Thyroid gland (tissue), 4 donors: ENCODE results near the gene CEP43.
A peak's percentile ranks its signal among the peaks of the same experiment; 100 is the strongest.

Experiments
- POLR2A ChIP-seq, 2 donors: fragments of 450-650 bp; IDR thresholded peaks; one replicate each; pipeline ENCODE4 v1.6.1; 2017; ENCODE audit warnings: antibody characterized with exemption in 2 of 2, mild to moderate bottlenecking in 2 of 2, moderate library complexity in 1 of 2
- TF ChIP-seq, protein P1 (sequence below), 6 experiments: fragments of 200-600 bp in 3 of 6; fragments of 450-650 bp in 3 of 6; sonication (generic) in 3 of 6; IDR thresholded peaks; one replicate each; pipeline ENCODE4 v1.5.1; 2016 to 2019; ENCODE audit warnings: antibody characterized with exemption in 6 of 6, mild to moderate bottlenecking in 2 of 6, inconsistent platforms in 1 of 6, moderate library complexity in 1 of 6

DNA sequence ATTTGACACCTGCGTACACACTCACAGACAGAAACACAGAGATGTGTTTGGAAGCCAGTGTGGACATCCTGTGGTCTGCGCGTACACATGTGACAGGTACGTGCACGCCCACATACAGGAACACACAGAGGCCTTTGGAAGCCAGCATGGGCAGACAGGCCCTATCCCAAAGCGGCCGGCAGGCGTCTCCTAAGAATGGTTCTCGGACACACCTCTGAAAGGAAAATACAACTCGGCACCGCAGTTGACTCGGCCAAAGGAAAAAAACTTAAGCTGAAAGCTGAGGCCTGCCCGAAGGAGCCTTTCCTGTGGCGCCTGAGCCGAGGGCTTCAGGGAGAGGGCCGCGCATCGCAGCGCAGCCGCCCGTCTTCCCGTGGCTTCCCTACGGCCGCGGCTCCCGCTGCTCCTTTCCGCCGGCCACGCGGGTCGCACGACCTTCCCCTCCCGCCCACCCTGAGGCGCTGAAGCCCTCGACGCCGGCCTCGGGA lies 1.4 kb upstream of the CEP43 start:
- TF ChIP-seq, protein P1, sequence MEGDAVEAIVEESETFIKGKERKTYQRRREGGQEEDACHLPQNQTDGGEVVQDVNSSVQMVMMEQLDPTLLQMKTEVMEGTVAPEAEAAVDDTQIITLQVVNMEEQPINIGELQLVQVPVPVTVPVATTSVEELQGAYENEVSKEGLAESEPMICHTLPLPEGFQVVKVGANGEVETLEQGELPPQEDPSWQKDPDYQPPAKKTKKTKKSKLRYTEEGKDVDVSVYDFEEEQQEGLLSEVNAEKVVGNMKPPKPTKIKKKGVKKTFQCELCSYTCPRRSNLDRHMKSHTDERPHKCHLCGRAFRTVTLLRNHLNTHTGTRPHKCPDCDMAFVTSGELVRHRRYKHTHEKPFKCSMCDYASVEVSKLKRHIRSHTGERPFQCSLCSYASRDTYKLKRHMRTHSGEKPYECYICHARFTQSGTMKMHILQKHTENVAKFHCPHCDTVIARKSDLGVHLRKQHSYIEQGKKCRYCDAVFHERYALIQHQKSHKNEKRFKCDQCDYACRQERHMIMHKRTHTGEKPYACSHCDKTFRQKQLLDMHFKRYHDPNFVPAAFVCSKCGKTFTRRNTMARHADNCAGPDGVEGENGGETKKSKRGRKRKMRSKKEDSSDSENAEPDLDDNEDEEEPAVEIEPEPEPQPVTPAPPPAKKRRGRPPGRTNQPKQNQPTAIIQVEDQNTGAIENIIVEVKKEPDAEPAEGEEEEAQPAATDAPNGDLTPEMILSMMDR (IDR thresholded peaks at IDR 0.05) = peak in 5 of 6 experiments; percentile 34 to 67 (median 61)
- TF ChIP-seq POLR2A (IDR thresholded peaks at IDR 0.05) = no peak
